ENCODE measurements around the gene ITPKB. TPM values are rescaled to one million over a fixed set of nuclear protein-coding genes. Genes with fewer than 3 reads are reported as not detected.
A peak's percentile ranks its signal among the peaks of the same experiment; 100 is the strongest.

The ITPKB gene
- total RNA-seq (10 to 100 TPM; 37.7 to 39.6 TPM), polyA plus RNA-seq (50.1 TPM)

DNA sequence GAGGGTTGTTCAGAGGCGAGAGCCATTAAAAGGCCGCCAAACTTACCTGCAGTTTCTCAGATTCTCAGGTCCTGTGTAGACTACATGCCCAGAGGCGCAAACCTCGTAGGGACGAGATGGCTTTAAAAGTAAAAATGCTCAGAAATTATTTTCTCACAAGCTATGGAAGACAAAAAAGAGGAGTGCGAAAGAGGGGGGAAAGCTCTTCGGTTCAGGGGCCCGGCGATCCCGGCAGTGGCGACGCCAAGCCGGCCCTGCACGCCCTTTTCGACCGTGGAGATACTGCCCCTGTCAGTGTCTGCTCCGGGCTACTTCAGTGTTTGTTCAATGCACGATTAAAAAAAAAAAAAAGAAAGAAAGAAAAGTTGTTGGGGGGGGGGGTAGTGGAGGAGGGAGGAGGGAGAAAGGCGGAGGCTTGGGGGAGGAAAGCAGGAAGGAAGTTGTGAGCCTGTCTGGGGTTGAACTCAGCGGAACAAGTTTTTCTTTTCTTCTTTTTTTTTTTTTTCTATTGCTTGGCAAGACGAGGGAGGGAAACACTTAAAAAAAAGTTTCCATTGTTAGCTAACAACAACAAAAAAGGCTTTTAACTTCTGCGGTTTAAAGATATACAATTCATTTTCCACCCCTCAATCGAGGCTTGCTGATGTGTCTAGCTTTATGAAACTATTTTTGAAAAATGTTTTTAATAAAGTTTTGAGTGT, at the start of gene ITPKB:
ITPKB (minus strand) TSS at position 288 of the 701 bp plus-strand sequence. CDS start 1,824 bp downstream, outside the sequence.
- Histone ChIP-seq H3K36me3 (ENCODE audit: insufficient read depth, low read length) (peaks cover 25% of the 10 kb centered on the region), H3K4me3 (ENCODE audit: low read length) (peak within 1 kb of the TSS; percentile 93), H3K27ac (ENCODE audit: low read depth, low read length) (peak within 1 kb of the TSS; percentile 78), H3K4me1 (ENCODE audit: insufficient read depth, low read length) (peaks cover 40% of the 10 kb centered on the region), H3K27me3 (ENCODE audit: insufficient read depth, low read length, poor library complexity, severe bottlenecking) (no peaks in the 10 kb centered on the region), H3K9me3 (ENCODE audit: low read length) (no peaks in the 10 kb centered on the region)
- DNase-seq = peak; percentile 55 to 91 (median 85)
- ChIA-PET POLR2A (interaction anchor here (0.6 to 4.3 kb wide), 27 partner anchors 9 to 1390 kb away, joined by 3 to 28 read pairs (median 3); partner anchors contain the start of gene PARP1), CTCF (interaction anchor here (0.6 to 2.7 kb wide), 27 partner anchors 13 to 144 kb away, joined by 3 to 14 read pairs (median 3); no protein-coding TSS in a partner anchor)
- Mint-ChIP-seq H3K27ac (peak within 1 kb of the TSS; percentile 93 to 100 (median 96)), H3K4me3 (peak within 1 kb of the TSS; percentile 88 to 100 (median 96)), H3K4me1 (peaks cover 36 to 45% (median 38%) of the 10 kb centered on the region in 3 donors), H3K27me3 (peaks cover 0 to 4% of the 10 kb centered on the region in 2 donors), H3K36me3 (peaks cover 8 to 46% (median 11%) of the 10 kb centered on the region in 3 donors), H3K9me3 (peaks cover 0 to 2% (median 0%) of the 10 kb centered on the region in 5 donors)

DNA sequence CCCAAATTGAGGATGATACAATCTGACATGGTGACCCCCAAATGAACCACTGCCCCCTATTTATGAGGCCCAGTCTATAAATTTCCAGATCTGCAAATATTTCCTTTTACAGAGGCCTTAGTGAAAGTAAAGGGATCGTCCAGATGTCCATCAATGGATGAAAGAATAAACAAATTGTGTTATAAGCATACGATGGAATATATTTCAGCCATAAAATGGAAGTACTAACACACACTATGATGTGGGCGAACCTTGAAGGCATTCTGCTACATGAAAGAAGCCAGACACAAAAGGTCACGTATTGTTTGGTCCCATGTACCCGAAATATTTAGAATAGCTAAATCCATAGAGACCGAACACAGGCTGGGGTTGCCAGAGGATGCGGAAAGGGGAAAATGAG, 48.6 kb upstream of the ITPKB start:
- Mint-ChIP-seq H3K36me3 (peaks cover 0 to 1% (median 0%) of the 10 kb centered on the region in 3 donors), H3K4me1 (peaks cover 0 to 9% (median 5%) of the 10 kb centered on the region in 3 donors), H3K27me3 (peaks cover 5 to 10% of the 10 kb centered on the region in 2 donors), H3K9me3 (no peaks in the 10 kb centered on the region), H3K27ac (no peak overlapping the region), H3K4me3 (no peak overlapping the region)
- no peak for DNase-seq
- H3K27me3 ChIP-seq (ENCODE audit: insufficient read depth, low read length, poor library complexity, severe bottlenecking) = no peaks in the 10 kb centered on the region
- no peaks in the 10 kb centered on the region for H3K4me1 ChIP-seq (ENCODE audit: insufficient read depth, low read length)
- H3K9me3 ChIP-seq (ENCODE audit: low read length) = no peaks in the 10 kb centered on the region
- H3K27ac ChIP-seq (ENCODE audit: low read depth, low read length) = no peak overlapping the region
- CTCF ChIA-PET = no interaction called here
- no peaks in the 10 kb centered on the region for H3K36me3 ChIP-seq (ENCODE audit: insufficient read depth, low read length)
- no peak overlapping the region for H3K4me3 ChIP-seq (ENCODE audit: low read length)
- POLR2A ChIA-PET = no interaction called here

DNA sequence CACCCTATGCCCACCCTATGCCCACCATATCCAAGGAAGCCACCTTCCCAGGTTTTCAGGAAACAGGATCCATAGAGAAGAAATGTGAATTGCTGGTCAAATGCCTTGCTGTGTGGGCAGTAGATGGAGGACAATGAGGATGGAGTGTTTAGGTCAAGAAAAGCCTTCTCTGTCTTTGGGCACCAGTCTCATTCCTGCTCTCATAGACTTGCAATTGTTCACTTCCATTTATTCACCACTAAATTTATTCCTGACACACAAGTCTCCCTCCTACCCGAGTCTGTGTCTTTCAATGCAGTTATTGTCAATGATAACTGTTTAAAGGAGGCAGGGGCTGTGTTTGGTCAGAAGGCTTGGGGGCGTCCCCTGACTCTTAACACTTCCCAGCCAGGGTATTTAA, 48.0 kb upstream of the ITPKB start:
- ChIA-PET CTCF (no interaction called here), POLR2A (no interaction called here)
- no peak overlapping the region for H3K4me3 Mint-ChIP-seq
- H3K36me3 Mint-ChIP-seq = peaks cover 0 to 1% (median 0%) of the 10 kb centered on the region in 3 donors
- peaks cover 5 to 10% of the 10 kb centered on the region in 2 donors for H3K27me3 Mint-ChIP-seq
- Histone ChIP-seq H3K9me3 (ENCODE audit: low read length) (no peaks in the 10 kb centered on the region), H3K4me1 (ENCODE audit: insufficient read depth, low read length) (no peaks in the 10 kb centered on the region), H3K36me3 (ENCODE audit: insufficient read depth, low read length) (no peaks in the 10 kb centered on the region), H3K4me3 (ENCODE audit: low read length) (no peak overlapping the region), H3K27ac (ENCODE audit: low read depth, low read length) (no peak overlapping the region), H3K27me3 (ENCODE audit: insufficient read depth, low read length, poor library complexity, severe bottlenecking) (no peaks in the 10 kb centered on the region)
- H3K4me1 Mint-ChIP-seq = peaks cover 0 to 9% (median 5%) of the 10 kb centered on the region in 3 donors
- DNase-seq = no peak
- H3K27ac Mint-ChIP-seq = no peak overlapping the region
- no peaks in the 10 kb centered on the region for H3K9me3 Mint-ChIP-seq

DNA sequence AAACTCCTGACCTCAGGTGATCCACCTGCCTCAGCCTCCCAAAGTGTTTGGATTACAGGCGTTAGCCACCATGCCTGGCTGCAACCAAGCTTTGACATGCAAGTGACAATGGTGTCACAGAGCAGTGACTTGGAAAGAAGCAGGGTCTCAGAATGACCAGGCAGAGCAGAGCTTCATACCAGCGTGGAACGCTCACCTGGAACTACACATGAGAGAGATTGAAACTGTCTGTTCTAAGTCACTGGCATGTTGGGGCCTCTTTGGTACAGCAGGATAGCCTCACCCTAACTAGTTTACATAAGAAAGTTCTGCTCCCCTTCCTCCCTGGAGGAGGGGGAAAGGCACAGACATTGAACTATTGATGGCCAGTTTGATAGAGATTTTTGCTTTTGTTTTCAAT, 47.5 kb upstream of the ITPKB start:
- Mint-ChIP-seq H3K27ac (peak overlapping the region in 1 of 8 donors; percentile 85), H3K36me3 (peaks cover 0 to 1% (median 0%) of the 10 kb centered on the region in 3 donors), H3K27me3 (peaks cover 5 to 10% of the 10 kb centered on the region in 2 donors), H3K9me3 (no peaks in the 10 kb centered on the region), H3K4me3 (no peak overlapping the region), H3K4me1 (peaks cover 0 to 9% (median 5%) of the 10 kb centered on the region in 3 donors)
- no peaks in the 10 kb centered on the region for H3K36me3 ChIP-seq (ENCODE audit: insufficient read depth, low read length)
- no peak overlapping the region for H3K4me3 ChIP-seq (ENCODE audit: low read length)
- H3K9me3 ChIP-seq (ENCODE audit: low read length) = no peaks in the 10 kb centered on the region
- CTCF ChIA-PET = no interaction called here
- DNase-seq = no peak
- no peaks in the 10 kb centered on the region for H3K27me3 ChIP-seq (ENCODE audit: insufficient read depth, low read length, poor library complexity, severe bottlenecking)
- POLR2A ChIA-PET = no interaction called here
- H3K4me1 ChIP-seq (ENCODE audit: insufficient read depth, low read length) = no peaks in the 10 kb centered on the region
- no peak overlapping the region for H3K27ac ChIP-seq (ENCODE audit: low read depth, low read length)

DNA sequence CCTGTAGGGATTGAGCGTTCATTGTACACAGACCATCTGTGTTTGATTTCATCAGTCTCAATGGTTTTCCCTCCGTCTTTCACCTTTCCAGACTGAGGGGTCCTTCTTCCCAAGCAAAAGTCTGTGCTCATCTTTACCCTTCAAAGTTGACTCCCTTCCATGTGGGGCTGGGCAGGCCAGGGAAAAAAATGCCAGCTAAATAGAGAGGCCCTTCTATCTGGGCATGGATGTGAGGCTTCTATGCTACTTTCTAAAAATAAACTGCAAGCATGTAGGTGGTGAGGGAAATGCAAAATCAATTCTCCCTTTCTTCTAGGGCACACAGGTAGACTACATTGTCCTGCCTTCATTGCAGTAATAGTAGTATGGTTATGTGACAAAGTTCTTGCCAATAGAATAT, 46.7 kb upstream of the ITPKB start:
- Histone ChIP-seq H3K27ac (ENCODE audit: low read depth, low read length) (no peak overlapping the region), H3K4me3 (ENCODE audit: low read length) (no peak overlapping the region), H3K27me3 (ENCODE audit: insufficient read depth, low read length, poor library complexity, severe bottlenecking) (no peaks in the 10 kb centered on the region), H3K9me3 (ENCODE audit: low read length) (no peaks in the 10 kb centered on the region), H3K36me3 (ENCODE audit: insufficient read depth, low read length) (no peaks in the 10 kb centered on the region), H3K4me1 (ENCODE audit: insufficient read depth, low read length) (no peaks in the 10 kb centered on the region)
- ChIA-PET POLR2A (interaction anchor here (0.5 to 0.6 kb wide), 2 partner anchors 18 to 46 kb away, joined by 3 to 8 read pairs; no protein-coding TSS in a partner anchor), CTCF (no interaction called here)
- Mint-ChIP-seq H3K9me3 (no peaks in the 10 kb centered on the region), H3K27me3 (peaks cover 5 to 10% of the 10 kb centered on the region in 2 donors), H3K4me1 (peaks cover under 1 to 11% (median 6%) of the 10 kb centered on the region in 3 donors), H3K4me3 (no peak overlapping the region), H3K27ac (no peak overlapping the region), H3K36me3 (peaks cover 0 to 1% (median 0%) of the 10 kb centered on the region in 3 donors)
- no peak for DNase-seq

DNA sequence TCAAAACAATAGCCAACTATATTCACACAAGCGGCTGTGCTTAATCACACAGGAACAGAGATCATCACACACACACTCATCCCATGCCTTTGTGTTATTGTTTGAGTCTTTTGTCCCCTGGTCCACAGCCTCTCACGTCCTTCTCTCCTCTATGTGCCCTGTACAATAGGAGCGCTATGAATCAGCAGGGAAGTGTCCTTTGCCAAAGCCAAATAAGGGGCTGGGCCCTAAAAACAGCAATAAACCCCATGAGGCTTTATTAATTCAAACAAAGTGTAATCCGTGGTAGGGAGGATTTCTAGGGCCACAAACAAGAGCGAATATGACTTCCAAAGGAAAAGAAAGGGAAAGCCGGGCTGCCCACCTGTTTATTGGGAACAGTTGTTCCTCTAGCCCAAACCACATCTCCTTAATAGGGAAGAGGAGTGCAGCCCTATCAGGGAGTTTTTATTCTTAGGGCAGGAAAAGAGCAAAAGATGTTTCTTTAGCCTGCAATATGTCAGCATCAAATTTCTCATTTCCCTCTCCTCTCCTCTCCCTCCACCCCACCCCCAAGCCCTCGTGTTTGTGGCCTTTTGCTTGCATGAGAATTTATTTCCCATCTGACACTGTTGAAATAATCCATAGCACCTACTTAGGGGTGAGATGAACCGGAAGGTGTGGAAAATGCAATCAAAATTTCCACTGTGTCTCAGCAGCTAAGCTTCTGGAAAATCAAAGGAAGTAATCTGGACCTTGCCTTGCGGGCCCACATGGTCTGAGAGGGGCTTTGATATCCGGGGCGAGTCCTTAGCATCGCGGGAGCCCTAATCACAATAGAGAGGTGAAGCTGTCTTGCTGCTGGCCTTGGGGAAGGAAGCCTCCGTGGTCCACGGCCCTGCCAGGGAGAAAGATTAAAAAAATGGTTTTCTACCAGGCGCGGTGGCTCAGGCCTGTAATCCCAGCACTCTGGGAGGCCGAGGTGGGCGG, 45.3 kb upstream of the ITPKB start:
- H3K27me3 Mint-ChIP-seq = peaks cover 4 to 5% of the 10 kb centered on the region in 2 donors
- H3K27ac Mint-ChIP-seq = peak overlapping the region in 2 of 8 donors; percentile 6 to 34
- no peaks in the 10 kb centered on the region for H3K9me3 Mint-ChIP-seq
- ChIA-PET CTCF (no interaction called here), POLR2A (no interaction called here)
- H3K36me3 Mint-ChIP-seq = no peaks in the 10 kb centered on the region
- no peak overlapping the region for H3K4me3 Mint-ChIP-seq
- DNase-seq = no peak
- no peaks in the 10 kb centered on the region for H3K27me3 ChIP-seq (ENCODE audit: insufficient read depth, low read length, poor library complexity, severe bottlenecking)
- H3K4me1 Mint-ChIP-seq = peaks cover 3 to 20% (median 11%) of the 10 kb centered on the region in 3 donors
- no peak overlapping the region for H3K4me3 ChIP-seq (ENCODE audit: low read length)
- H3K36me3 ChIP-seq (ENCODE audit: insufficient read depth, low read length) = no peaks in the 10 kb centered on the region
- no peaks in the 10 kb centered on the region for H3K9me3 ChIP-seq (ENCODE audit: low read length)
- H3K4me1 ChIP-seq (ENCODE audit: insufficient read depth, low read length) = no peaks in the 10 kb centered on the region
- no peak overlapping the region for H3K27ac ChIP-seq (ENCODE audit: low read depth, low read length)

DNA sequence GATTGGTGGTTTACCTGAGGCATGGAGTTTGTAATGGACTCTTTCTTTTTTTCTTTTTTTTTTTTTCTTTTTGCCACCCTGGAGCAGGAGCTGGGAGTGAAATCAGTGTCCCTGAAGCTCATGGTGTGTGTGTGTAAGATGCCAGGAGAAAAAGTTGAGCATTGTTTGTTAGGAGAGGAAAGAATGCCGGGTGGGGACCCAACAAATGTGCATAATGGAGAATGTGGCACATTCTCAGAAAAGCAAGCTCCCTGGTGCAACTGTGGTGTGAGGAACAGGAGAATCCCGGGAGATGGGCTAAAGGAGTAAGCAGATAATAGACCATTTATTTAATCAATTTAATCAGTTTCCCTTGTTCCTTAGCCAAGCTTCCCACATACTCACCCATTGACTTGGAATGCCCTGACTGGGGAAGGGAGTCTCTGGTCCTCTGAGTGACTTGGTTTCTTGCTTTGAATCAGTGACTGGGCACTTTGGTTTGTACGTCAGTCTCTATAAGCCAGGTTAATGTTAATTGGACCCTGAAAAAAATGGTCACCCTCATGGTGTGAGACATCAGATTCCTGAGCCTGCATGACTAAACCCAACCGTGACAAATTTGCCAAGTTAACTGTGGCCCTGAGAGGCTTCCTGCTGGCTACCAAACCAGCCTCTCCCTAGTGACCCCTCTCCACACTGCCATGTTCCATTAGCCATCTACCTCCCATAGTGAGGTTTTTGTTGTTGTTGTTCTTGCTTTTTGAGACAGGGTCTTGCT, 43.9 kb upstream of the ITPKB start:
- Mint-ChIP-seq H3K36me3 (no peaks in the 10 kb centered on the region), H3K27me3 (peaks cover 0 to 2% of the 10 kb centered on the region in 2 donors), H3K27ac (no peak overlapping the region), H3K4me3 (no peak overlapping the region), H3K4me1 (peaks cover 3 to 25% (median 7%) of the 10 kb centered on the region in 3 donors), H3K9me3 (no peaks in the 10 kb centered on the region)
- Histone ChIP-seq H3K36me3 (ENCODE audit: insufficient read depth, low read length) (no peaks in the 10 kb centered on the region), H3K27me3 (ENCODE audit: insufficient read depth, low read length, poor library complexity, severe bottlenecking) (no peaks in the 10 kb centered on the region), H3K4me3 (ENCODE audit: low read length) (no peak overlapping the region), H3K9me3 (ENCODE audit: low read length) (no peaks in the 10 kb centered on the region), H3K4me1 (ENCODE audit: insufficient read depth, low read length) (no peaks in the 10 kb centered on the region), H3K27ac (ENCODE audit: low read depth, low read length) (no peak overlapping the region)
- POLR2A ChIA-PET = interaction anchor here (0.7 kb wide), 1 partner anchor 11 kb away, joined by 3 read pairs; no protein-coding TSS in a partner anchor
- no peak for DNase-seq
- CTCF ChIA-PET = no interaction called here
